Breast epithelium (tissue), 4 donors: Measurements from ENCODE around the gene DKKL1. TPM values are rescaled to one million over a fixed set of nuclear protein-coding genes. Genes with fewer than 3 reads are reported as not detected.

Experiments
- DNase-seq, 2 donors: peaks; one replicate each; pipeline ENCODE4 v3.0.0-alpha.2; 2019; ENCODE audit warnings: low spot score in 2 of 2
- H3K27ac ChIP-seq, 2 donors: fragments of 200-600 bp; sonication (generic) in 1 of 2; one replicate each; pipeline ENCODE4 v1.5.1; 2016 to 2019; ENCODE audit warnings: mild to moderate bottlenecking in 1 of 2
- H3K27me3 ChIP-seq, 2 donors: fragments of 200-600 bp; sonication (generic) in 1 of 2; one replicate each; pipeline versions ENCODE4 v1.5.1 to v1.6.0; 2017 to 2019; ENCODE audit warnings: control low read depth in 1 of 2, mild to moderate bottlenecking in 1 of 2
- H3K36me3 ChIP-seq: fragments of 200-600 bp; one replicate; pipeline ENCODE4 v1.5.1; 2019
- H3K4me1 ChIP-seq, 2 donors: fragments of 200-600 bp; sonication (generic); one replicate each; pipeline ENCODE4 v1.5.1; 2016 to 2019; ENCODE audit warnings: control low read depth in 1 of 2
- H3K4me3 ChIP-seq, 3 donors: fragments of 200-600 bp; sonication (generic); 1 replicate in 2 of 3; 2 replicates in 1 of 3; pipeline ENCODE4 v1.5.1; 2016 to 2019; ENCODE audit warnings: mild to moderate bottlenecking in 3 of 3, moderate library complexity in 2 of 3
- H3K9me3 ChIP-seq, 2 donors: fragments of 200-600 bp; sonication (generic) in 1 of 2; one replicate each; pipeline ENCODE4 v1.5.1; 2016 to 2019; ENCODE audit warnings: control low read depth in 1 of 2
- POLR2A ChIP-seq: fragments of 450-650 bp; IDR thresholded peaks from one replicate; pipeline ENCODE4 v1.6.1; 2016; ENCODE audit warnings: antibody characterized with exemption, mild to moderate bottlenecking, moderate library complexity
- POLR2AphosphoS5 ChIP-seq, 3 donors: sonication (generic); formaldehyde crosslinking; IDR thresholded peaks; one replicate each; pipeline ENCODE4 v1.6.1; 2017; ENCODE audit warnings: antibody characterized with exemption in 3 of 3
- intact Hi-C: fragments of 100-400 bp; cut with DNase I; formaldehyde crosslinking; loops from one replicate; pipeline ENCODE4 v1.15.1; 2023; ENCODE audit warnings: low total_unique reads
- total RNA-seq, 3 donors: library from RNA; depleted of rRNA; stranded (reverse); fragments of >200 nt; gene quantifications; one replicate each; pipeline ENCODE4 v1.1.0, GENCODE V29; 2016
- TF ChIP-seq, protein P1 (sequence below), 3 donors: fragments of 450-650 bp; IDR thresholded peaks; one replicate each; pipeline ENCODE4 v1.5.1; 2016 to 2017; ENCODE audit warnings: antibody characterized with exemption in 3 of 3, mild to moderate bottlenecking in 3 of 3, moderate library complexity in 3 of 3

The DKKL1 gene
- total RNA-seq, 3 donors from 2014 or later, result 0.64 to 1.8 TPM; not detected in 1

DNA sequence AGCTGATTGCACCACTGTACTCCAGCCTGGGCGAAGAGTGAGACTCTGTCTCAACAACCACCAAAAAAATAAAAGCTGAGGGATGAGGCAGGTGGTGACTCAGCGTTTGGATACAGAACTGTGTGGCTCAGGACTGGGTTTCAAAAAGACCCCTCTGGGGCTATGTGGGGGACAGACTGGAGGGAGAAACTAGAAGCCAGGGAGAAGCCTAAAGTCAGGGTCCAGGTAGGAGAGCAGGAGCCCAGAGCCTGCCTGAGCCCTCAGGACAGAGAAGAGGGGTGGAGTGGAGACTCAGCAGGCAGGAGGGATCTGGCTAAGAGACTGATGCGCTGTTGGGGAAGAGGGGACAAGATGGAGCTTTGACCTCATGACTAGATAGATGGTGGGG is 30.3 kb upstream of the DKKL1 start:
- H3K36me3 ChIP-seq, result no peaks in the 10 kb centered on the region
- peaks cover 0 to under 1% of the 10 kb centered on the region in 2 donors for H3K4me1 ChIP-seq
- H3K4me3 ChIP-seq, result no peak overlapping the region
- intact Hi-C loops, result no loop called here
- H3K27me3 ChIP-seq, result no peaks in the 10 kb centered on the region
- no peak overlapping the region for H3K27ac ChIP-seq
- TF ChIP-seq POLR2A (no peak), POLR2AphosphoS5 (IDR thresholded peaks at IDR 0.05) (no peak)
- TF ChIP-seq, protein P1, sequence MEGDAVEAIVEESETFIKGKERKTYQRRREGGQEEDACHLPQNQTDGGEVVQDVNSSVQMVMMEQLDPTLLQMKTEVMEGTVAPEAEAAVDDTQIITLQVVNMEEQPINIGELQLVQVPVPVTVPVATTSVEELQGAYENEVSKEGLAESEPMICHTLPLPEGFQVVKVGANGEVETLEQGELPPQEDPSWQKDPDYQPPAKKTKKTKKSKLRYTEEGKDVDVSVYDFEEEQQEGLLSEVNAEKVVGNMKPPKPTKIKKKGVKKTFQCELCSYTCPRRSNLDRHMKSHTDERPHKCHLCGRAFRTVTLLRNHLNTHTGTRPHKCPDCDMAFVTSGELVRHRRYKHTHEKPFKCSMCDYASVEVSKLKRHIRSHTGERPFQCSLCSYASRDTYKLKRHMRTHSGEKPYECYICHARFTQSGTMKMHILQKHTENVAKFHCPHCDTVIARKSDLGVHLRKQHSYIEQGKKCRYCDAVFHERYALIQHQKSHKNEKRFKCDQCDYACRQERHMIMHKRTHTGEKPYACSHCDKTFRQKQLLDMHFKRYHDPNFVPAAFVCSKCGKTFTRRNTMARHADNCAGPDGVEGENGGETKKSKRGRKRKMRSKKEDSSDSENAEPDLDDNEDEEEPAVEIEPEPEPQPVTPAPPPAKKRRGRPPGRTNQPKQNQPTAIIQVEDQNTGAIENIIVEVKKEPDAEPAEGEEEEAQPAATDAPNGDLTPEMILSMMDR (IDR thresholded peaks at IDR 0.05), result no peak
- H3K9me3 ChIP-seq, result no peaks in the 10 kb centered on the region
- DNase-seq, result peak in 1 of 2 donors; percentile 13

DNA sequence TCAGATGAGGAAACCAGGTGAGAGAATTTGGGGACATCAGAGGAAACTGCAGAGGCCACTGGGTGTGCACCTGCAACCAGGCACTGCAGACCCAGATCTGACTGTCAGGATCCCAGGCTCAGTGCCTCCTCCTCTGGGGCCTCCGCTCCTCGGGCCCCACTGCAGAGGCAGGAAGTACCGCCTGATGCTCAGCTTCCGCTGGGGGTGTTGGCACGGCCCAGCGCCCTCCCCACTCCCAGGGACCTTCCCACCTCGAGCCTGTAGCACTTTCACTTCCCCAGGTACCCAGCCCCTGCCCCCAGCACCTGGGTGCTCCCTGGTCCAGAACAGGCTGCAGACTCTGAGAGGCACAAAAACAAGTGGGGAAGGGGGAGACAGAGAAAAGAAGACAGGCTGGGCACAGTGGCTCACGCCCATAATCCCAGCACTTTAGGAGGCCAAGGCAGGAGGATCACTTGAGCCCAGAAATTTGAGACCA is 29.8 kb upstream of the DKKL1 start:
- Histone ChIP-seq H3K4me3 (no peak overlapping the region), H3K9me3 (no peaks in the 10 kb centered on the region), H3K27me3 (no peaks in the 10 kb centered on the region), H3K36me3 (no peaks in the 10 kb centered on the region), H3K4me1 (peaks cover 0 to 5% of the 10 kb centered on the region in 2 donors), H3K27ac (no peak overlapping the region)
- intact Hi-C loops, result no loop called here
- TF ChIP-seq POLR2A, result no peak
- TF ChIP-seq, protein P1 (IDR thresholded peaks at IDR 0.05), result no peak
- TF ChIP-seq POLR2AphosphoS5 (IDR thresholded peaks at IDR 0.05), result no peak
- DNase-seq, result peak; percentile 15 to 34

DNA sequence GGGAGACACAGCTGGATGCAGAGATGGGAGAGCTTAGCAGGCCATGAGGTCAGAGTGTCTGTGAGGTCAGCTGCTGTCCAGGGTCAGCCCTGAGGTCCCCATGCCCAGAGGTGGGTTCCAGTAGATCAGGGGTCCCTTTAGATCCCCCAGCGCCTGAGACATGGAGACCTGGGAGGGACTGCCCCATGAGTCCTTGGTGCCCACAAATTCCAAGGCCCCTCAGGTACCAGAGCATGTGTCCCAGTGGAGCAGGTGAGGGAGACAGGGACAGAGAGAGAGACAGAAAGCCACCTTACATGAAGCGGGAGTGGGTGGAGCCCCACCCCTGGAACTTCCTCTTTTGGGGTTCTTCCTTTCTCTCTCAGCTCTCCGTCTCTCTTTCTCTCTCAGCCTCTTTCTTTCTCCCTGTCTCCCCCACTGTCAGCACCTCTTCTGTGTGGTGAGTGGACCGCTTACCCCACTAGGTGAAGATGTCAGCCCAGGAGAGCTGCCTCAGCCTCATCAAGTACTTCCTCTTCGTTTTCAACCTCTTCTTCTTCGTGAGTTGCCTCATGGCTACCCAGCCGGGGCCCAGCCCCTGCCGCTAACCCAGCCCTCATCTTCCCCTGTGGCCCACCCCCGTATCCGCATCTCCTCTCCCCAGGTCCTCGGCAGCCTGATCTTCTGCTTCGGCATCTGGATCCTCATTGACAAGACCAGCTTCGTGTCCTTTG is 28.4 kb upstream of the DKKL1 start, which contains the start of gene CD37:
Gene CD37 (plus strand): TSS at position 336 of the 713 bp plus-strand sequence. CDS start 135 bp downstream, at position 471.
- intact Hi-C loops, result no loop called here
- DNase-seq, result peak; percentile 18 to 49
- no peaks in the 10 kb centered on the region for H3K36me3 ChIP-seq
- peaks cover 0 to 6% of the 10 kb centered on the region in 2 donors for H3K4me1 ChIP-seq
- TF ChIP-seq, protein P1 (IDR thresholded peaks at IDR 0.05), result no peak
- no peak for TF ChIP-seq POLR2A
- no peak for TF ChIP-seq POLR2AphosphoS5 (IDR thresholded peaks at IDR 0.05)
- H3K27ac ChIP-seq, result no peak within 1 kb of the TSS
- peak within 1 kb of the TSS; percentile 14 to 43 (median 27) for H3K4me3 ChIP-seq
- H3K27me3 ChIP-seq, result no peaks in the 10 kb centered on the region
- no peaks in the 10 kb centered on the region for H3K9me3 ChIP-seq

DNA sequence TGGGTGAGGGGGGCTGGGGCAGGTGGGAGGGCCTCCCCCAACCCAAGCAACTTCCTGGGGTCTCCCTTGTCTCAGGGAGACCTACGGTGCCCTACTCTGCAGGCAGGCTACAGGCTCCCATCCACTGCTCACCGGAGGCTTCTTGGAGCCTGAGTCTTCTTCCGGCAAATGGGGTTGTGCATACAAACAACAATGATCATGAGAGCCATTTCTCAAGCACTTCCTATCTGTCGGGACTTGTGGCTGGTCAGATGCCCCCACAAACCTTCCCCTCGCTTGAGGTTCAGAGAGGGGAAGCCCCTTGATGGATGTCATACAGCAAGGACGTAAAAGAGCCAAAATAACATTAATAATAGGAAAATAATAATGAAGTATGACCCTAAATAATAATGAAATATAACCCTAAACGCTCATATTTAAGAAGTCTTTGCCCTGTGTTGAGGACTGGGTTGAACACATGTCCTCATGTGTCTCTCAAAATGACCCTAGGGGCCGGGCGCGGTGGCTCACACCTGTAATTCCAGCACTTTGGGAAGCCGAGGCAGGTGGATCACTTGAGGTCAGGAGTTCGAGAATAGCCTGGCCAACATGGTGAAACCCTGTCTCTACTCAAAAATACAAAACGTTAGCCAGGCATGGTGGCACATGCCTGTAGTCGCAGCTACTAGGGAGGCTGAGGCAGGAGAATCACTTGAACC is 27.7 kb upstream of the DKKL1 start:
- intact Hi-C loops, result no loop called here
- Histone ChIP-seq H3K36me3 (no peaks in the 10 kb centered on the region), H3K9me3 (no peaks in the 10 kb centered on the region), H3K4me1 (peaks cover 0 to 6% of the 10 kb centered on the region in 2 donors), H3K4me3 (peak overlapping the region; percentile 14 to 43 (median 27)), H3K27ac (no peak overlapping the region), H3K27me3 (no peaks in the 10 kb centered on the region)
- peak; percentile 15 to 38 for DNase-seq
- TF ChIP-seq, protein P1 (IDR thresholded peaks at IDR 0.05), result no peak
- TF ChIP-seq POLR2AphosphoS5 (IDR thresholded peaks at IDR 0.05), result no peak
